Measurements from ENCODE around the gene XKR8.

- no peak for TF ChIP-seq WIZ (CRISPR knock-in tag; IDR thresholded peaks at IDR 0.05)
- TF ChIP-seq CTCF (CRISPR knock-in tag; IDR thresholded peaks at IDR 0.05), result no peak
- no peak for TF ChIP-seq KAT7 (CRISPR knock-in tag; IDR thresholded peaks at IDR 0.05; ENCODE audit: borderline replicate concordance)
- no peak for TF ChIP-seq U2AF2 (IDR thresholded peaks at IDR 0.05; ENCODE audit: low read depth, low read length)
- no peak for TF ChIP-seq MNT (IDR thresholded peaks at IDR 0.05)
- TF ChIP-seq MEIS1 (CRISPR knock-in tag; IDR thresholded peaks at IDR 0.05; ENCODE audit: borderline replicate concordance), result no peak
- TF ChIP-seq ZBTB7A (CRISPR knock-in tag; IDR thresholded peaks at IDR 0.05), result no peak
- TF ChIP-seq NFRKB (IDR thresholded peaks at IDR 0.05), result no peak
- TF ChIP-seq ZNF780A (CRISPR knock-in tag; IDR thresholded peaks at IDR 0.05), result no peak
- no peak for TF ChIP-seq BRCA1 (CRISPR knock-in tag; IDR thresholded peaks at IDR 0.05)
Measured at GRCh38 chr1:27935721-27936120, 24.1 kb upstream of the XKR8 start.

Measured in HepG2 (cell line).